ENCODE results near the gene ZNF879.

Gene ZNF879

DNA sequence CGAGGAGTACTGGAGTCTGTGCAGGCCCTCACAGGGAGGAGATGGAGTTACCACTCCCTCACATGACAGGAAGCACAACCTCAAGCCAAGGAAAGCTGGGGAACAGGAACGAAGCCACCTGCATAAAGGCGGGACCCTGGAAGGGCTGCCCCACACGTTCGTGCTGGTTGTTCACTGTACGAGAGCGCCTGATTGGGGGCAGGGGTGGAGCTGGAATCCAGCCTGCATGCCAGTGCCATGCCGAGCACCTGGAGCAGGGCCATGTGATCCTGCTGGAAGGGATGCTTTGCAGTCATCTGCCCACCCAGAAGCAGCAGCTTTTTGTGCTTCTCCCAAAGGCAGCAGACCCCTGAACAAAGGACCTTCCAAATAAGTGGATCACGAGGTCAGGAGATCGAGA lies 39.9 kb upstream of the ZNF879 start:
- no peak overlapping the region for H2AFZ ChIP-seq (ENCODE audit: low read length)
- H3K4me3 ChIP-seq (ENCODE audit: low read length, poor library complexity, severe bottlenecking): no peak overlapping the region
- H3K4me1 ChIP-seq (ENCODE audit: insufficient read depth, low read length, poor library complexity, severe bottlenecking): no peaks in the 10 kb centered on the region
- H3K27me3 ChIP-seq (ENCODE audit: insufficient read depth, low read length, poor library complexity, severe bottlenecking): no peaks in the 10 kb centered on the region
- TF ChIP-seq, protein P1, sequence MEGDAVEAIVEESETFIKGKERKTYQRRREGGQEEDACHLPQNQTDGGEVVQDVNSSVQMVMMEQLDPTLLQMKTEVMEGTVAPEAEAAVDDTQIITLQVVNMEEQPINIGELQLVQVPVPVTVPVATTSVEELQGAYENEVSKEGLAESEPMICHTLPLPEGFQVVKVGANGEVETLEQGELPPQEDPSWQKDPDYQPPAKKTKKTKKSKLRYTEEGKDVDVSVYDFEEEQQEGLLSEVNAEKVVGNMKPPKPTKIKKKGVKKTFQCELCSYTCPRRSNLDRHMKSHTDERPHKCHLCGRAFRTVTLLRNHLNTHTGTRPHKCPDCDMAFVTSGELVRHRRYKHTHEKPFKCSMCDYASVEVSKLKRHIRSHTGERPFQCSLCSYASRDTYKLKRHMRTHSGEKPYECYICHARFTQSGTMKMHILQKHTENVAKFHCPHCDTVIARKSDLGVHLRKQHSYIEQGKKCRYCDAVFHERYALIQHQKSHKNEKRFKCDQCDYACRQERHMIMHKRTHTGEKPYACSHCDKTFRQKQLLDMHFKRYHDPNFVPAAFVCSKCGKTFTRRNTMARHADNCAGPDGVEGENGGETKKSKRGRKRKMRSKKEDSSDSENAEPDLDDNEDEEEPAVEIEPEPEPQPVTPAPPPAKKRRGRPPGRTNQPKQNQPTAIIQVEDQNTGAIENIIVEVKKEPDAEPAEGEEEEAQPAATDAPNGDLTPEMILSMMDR (conservative IDR thresholded peaks at IDR 0.05; ENCODE audit: low read length): no peak
- TF ChIP-seq EZH2phosphoT487 (IDR thresholded peaks at IDR 0.05; ENCODE audit: borderline replicate concordance): no peak
- no peak overlapping the region for H3K9ac ChIP-seq (ENCODE audit: low read depth, low read length, poor library complexity, severe bottlenecking)
- H3K4me2 ChIP-seq (ENCODE audit: low read depth, low read length, poor library complexity, severe bottlenecking): no peak overlapping the region
- no peaks in the 10 kb centered on the region for H3K79me2 ChIP-seq (ENCODE audit: insufficient read depth, low read length)
- no peaks in the 10 kb centered on the region for H4K20me1 ChIP-seq (ENCODE audit: insufficient read depth, low read length, poor library complexity, severe bottlenecking)
- no peaks in the 10 kb centered on the region for H3K9me3 ChIP-seq (ENCODE audit: insufficient read depth, low read depth, low read length)
- no peaks in the 10 kb centered on the region for H3F3A ChIP-seq (ENCODE audit: low read depth)
- no peaks in the 10 kb centered on the region for H3K9me2 ChIP-seq (replicated peaks; ENCODE audit: low read depth, low read length)
- no peaks in the 10 kb centered on the region for H3K36me3 ChIP-seq (ENCODE audit: insufficient read depth, low read length)

GRCh38 chr5:178984145-178985072 lies 39.2 kb upstream of the ZNF879 start:
- TF ChIP-seq, protein P1 (conservative IDR thresholded peaks at IDR 0.05; ENCODE audit: low read length): no peak
- TF ChIP-seq EZH2phosphoT487 (IDR thresholded peaks at IDR 0.05; ENCODE audit: borderline replicate concordance): no peak
- Histone ChIP-seq H2AFZ (ENCODE audit: low read length) (no peak overlapping the region), H3F3A (ENCODE audit: low read depth) (no peaks in the 10 kb centered on the region), H3K4me3 (ENCODE audit: low read length, poor library complexity, severe bottlenecking) (no peak overlapping the region), H3K9me3 (ENCODE audit: insufficient read depth, low read depth, low read length) (no peaks in the 10 kb centered on the region), H3K9ac (ENCODE audit: low read depth, low read length, poor library complexity, severe bottlenecking) (no peak overlapping the region), H3K79me2 (ENCODE audit: insufficient read depth, low read length) (no peaks in the 10 kb centered on the region), H3K4me2 (ENCODE audit: low read depth, low read length, poor library complexity, severe bottlenecking) (no peak overlapping the region), H3K4me1 (ENCODE audit: insufficient read depth, low read length, poor library complexity, severe bottlenecking) (no peaks in the 10 kb centered on the region), H3K9me2 (replicated peaks; ENCODE audit: low read depth, low read length) (no peaks in the 10 kb centered on the region), H4K20me1 (ENCODE audit: insufficient read depth, low read length, poor library complexity, severe bottlenecking) (no peaks in the 10 kb centered on the region), H3K27me3 (ENCODE audit: insufficient read depth, low read length, poor library complexity, severe bottlenecking) (no peaks in the 10 kb centered on the region), H3K36me3 (ENCODE audit: insufficient read depth, low read length) (no peaks in the 10 kb centered on the region)

DNA sequence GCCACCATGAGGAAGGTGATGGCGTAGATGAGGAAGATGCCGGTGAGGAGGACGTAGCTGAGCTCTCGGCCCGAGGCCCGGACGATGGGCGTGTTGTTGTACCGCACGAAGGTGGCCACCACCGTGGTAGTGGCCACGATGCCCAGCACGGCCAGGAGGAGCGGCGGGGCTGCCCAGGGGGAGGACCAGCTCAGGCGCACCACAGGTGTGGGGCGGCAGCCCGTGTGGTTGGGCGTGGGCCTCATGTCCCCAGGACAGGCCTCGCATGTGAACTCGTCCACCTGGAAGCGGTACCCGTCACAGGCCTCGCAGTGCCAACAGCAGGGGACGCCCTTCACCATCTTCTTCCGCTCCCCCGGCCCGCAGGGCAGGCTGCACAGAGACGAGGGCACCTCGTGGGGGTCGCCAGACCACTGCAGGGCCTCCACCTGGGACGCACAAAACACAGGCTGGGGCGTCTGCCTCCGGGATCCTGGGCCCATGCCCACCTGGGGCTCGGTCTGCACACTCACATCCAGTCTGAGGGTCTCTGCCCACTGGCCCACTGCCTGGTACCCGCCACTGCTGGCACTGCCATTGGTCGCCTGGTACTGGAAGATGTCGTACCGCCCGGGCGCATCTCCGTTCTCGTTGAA lies 37.2 kb upstream of the ZNF879 start:
- Histone ChIP-seq H3K79me2 (ENCODE audit: insufficient read depth, low read length) (no peaks in the 10 kb centered on the region), H3K9ac (ENCODE audit: low read depth, low read length, poor library complexity, severe bottlenecking) (no peak overlapping the region), H3F3A (ENCODE audit: low read depth) (no peaks in the 10 kb centered on the region), H3K9me3 (ENCODE audit: insufficient read depth, low read depth, low read length) (no peaks in the 10 kb centered on the region), H3K4me1 (ENCODE audit: insufficient read depth, low read length, poor library complexity, severe bottlenecking) (no peaks in the 10 kb centered on the region), H3K9me2 (replicated peaks; ENCODE audit: low read depth, low read length) (no peaks in the 10 kb centered on the region), H4K20me1 (ENCODE audit: insufficient read depth, low read length, poor library complexity, severe bottlenecking) (no peaks in the 10 kb centered on the region), H3K4me3 (ENCODE audit: low read length, poor library complexity, severe bottlenecking) (no peak overlapping the region), H3K36me3 (ENCODE audit: insufficient read depth, low read length) (no peaks in the 10 kb centered on the region), H3K4me2 (ENCODE audit: low read depth, low read length, poor library complexity, severe bottlenecking) (no peak overlapping the region), H3K27me3 (ENCODE audit: insufficient read depth, low read length, poor library complexity, severe bottlenecking) (no peaks in the 10 kb centered on the region), H2AFZ (ENCODE audit: low read length) (no peak overlapping the region)
- no peak for TF ChIP-seq EZH2phosphoT487 (IDR thresholded peaks at IDR 0.05; ENCODE audit: borderline replicate concordance)
- TF ChIP-seq, protein P1 (conservative IDR thresholded peaks at IDR 0.05; ENCODE audit: low read length): no peak
